GM12872 (cell line): ENCODE data around the gene TAB2.

ENCODE experiments used
- TF ChIP-seq, protein P1 (sequence below): IDR thresholded peaks from 3 replicates; pipeline ENCODE4 v1.5.1; 2011; ENCODE audit warnings: low read depth, mild to moderate bottlenecking, low read length, moderate library complexity; ENCODE audit not compliant: insufficient read depth

The TAB2 gene

DNA sequence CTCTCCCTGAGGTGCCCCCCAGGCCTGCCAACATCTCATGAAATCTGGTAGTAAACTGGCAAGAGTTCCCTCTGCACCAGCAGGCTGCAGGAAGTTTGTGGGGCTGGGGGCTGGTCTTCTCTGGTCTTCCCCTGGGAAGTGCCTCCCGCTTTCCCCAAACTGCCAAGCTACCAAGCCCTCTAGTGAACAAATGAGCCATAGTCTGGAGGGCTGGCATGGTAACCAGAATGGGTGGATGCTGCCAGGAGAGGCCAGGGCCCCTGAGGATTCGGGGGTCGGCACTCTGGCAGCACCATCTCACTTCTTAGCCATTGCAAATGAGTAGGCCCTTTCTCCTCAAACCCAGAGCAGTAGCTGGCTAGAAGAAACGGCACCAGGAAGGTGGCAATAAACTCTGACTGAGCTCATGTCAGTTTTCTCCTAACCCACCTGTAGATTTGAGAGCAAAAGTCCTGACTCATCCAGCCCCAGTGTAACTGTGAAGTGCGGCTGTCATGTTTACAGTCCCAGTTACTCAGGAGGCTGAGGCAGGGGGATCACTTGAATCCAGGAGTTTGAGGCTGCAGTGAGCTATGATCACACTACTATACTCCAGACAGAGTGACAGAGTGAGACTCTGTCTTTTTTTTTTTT, 131.4 kb downstream of the TAB2 start:
- TF ChIP-seq, protein P1, sequence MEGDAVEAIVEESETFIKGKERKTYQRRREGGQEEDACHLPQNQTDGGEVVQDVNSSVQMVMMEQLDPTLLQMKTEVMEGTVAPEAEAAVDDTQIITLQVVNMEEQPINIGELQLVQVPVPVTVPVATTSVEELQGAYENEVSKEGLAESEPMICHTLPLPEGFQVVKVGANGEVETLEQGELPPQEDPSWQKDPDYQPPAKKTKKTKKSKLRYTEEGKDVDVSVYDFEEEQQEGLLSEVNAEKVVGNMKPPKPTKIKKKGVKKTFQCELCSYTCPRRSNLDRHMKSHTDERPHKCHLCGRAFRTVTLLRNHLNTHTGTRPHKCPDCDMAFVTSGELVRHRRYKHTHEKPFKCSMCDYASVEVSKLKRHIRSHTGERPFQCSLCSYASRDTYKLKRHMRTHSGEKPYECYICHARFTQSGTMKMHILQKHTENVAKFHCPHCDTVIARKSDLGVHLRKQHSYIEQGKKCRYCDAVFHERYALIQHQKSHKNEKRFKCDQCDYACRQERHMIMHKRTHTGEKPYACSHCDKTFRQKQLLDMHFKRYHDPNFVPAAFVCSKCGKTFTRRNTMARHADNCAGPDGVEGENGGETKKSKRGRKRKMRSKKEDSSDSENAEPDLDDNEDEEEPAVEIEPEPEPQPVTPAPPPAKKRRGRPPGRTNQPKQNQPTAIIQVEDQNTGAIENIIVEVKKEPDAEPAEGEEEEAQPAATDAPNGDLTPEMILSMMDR = no peak

DNA sequence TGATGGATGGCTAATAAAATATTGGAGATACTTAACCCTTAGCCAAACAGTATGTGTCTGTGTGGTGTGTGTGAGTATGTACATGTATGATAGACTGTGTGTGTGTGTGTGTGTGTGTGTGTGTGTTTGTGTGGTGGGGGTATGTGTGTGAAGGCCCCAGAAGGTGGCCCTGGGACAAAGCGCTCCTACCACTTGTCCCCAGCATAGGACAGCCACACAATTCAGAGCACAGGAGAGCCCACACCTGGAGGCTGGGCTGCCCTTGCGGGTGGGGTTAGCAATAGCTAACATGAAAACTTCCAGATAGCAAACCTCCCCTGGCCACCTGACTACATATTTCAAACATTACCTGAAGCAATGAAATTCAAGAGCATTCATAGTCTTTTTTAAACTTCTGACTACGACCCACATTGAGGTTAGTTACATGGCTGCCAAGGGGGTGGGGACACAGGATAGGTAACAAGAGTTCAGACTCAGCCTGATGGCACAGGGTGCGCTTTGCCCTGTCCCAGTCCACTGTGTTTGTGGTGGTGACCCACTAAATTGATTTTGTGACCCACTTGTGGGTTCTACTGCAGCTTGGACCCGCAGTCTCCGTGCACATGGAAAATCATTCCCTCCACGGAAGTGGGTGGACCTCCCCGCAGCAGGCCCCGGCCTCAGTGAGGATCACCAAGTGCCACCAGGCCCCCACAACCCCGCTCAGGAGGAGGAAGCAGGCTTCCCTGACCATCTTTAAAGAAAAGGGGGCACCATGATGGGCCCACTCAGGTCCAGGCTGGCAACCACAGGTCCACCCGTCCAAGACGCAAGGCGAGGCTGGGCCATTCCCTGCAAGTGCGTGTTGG, 132.5 kb downstream of the TAB2 start:
- TF ChIP-seq, protein P1 = no peak

DNA sequence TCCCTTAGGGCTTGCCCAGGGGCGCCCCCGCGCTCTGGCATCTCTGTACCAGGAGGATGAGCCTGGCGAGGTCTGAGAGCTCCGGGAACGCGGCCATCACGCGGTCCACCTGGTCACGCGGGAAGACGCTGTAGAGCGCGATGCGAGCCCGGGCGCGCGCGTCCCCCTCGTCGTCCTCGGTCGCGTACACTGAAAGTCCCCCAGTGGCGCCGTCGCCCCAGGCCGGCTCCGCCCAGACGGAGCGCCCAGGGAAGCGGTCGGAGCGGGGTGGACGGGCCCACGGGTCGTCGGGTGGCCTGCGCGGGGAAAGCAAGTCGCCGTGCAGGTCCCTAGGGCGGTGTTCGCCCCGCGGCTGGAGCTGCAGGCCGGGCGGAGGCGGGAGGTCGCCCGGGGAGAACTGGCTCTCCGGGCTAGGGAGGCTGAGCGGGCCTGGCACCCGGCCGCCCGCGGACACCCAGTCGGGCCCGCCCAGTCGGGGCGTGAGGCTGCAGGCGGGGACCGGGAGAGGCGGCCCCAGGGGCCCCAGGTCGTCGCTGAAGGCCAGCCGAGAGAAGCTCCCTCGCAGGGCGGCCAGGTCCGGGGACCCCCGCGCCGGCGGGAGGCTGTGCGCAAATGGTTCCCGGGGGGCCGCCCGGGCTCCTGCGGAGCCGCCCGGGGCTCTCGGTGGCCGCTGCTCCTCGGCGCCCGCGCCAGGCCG, 133.3 kb downstream of the TAB2 start:
- TF ChIP-seq, protein P1 = no peak

DNA sequence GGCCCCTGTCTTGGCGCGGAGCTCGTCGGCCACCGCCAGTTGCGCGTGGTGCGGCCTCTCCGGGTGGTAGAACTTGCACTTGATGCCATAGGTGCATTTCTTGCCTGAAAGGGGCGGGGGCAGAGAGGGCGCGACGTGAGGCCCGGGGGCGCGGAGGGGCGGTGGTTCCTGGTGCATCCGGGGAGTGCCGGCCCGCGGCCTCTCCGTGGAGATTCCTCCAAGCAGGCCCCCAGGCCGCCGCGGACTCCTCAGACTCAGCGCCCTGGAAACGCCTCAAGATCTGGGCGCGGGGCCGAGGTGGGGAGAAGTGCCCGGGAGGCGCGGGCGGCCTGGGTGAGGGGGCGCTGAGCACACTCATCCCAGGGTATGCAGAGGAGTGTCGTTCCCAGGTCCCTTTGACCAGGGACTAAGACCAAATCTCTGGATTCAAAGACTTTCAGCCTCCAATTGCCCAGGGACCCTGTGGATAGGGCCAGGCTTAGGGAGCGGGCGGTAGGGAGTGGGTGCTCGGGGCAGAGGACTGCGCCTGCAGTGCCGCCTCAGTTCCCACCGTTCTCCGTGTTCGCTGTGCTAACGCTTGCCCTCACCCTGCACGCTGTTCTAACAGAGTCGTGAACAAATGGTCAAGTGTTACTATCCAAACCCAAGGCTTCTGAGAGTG, 134.0 kb downstream of the TAB2 start:
- TF ChIP-seq, protein P1 = no peak

DNA sequence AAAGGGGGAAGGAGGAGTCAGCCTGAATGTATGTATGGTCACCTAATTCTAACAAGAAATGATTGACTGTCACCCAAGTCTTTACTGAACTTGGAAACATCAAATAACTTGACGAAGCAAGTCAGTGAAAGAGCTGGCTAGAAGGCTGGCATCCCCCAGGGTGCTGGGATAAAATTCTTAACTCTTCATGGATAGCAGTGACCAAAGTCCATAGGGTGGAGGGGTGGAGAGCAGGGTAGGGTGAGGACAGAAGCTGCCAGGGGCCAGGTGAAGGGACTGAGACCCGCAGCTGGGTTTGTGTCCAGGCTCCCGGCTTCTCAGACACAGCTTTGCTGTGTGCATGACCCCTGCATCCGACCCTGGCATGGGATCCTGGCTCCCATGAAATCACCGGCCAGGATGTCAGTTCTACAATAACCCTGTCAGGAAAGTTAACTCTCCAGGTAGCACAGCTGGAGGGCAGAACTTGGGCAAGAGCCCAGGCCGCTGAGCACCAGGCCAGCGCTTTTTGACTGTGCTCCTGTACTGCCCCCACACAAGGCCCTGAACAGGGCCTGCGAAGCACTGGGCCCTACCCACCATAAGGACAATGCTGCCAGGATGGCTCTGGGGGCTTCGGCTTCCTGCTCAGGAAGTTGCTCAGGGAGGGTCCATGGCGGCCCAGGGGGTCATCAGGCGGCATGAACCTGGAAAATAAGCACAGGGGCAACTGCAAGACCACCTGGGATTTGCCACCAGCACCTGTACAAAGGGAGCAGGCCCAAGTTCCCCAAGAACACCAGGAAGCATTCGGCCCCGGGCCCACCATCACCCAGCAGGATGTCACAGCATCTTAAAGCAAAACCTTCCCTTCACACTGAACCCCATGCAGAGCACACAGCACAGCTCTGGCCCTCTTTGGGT, 134.8 kb downstream of the TAB2 start:
- TF ChIP-seq, protein P1 = no peak

DNA sequence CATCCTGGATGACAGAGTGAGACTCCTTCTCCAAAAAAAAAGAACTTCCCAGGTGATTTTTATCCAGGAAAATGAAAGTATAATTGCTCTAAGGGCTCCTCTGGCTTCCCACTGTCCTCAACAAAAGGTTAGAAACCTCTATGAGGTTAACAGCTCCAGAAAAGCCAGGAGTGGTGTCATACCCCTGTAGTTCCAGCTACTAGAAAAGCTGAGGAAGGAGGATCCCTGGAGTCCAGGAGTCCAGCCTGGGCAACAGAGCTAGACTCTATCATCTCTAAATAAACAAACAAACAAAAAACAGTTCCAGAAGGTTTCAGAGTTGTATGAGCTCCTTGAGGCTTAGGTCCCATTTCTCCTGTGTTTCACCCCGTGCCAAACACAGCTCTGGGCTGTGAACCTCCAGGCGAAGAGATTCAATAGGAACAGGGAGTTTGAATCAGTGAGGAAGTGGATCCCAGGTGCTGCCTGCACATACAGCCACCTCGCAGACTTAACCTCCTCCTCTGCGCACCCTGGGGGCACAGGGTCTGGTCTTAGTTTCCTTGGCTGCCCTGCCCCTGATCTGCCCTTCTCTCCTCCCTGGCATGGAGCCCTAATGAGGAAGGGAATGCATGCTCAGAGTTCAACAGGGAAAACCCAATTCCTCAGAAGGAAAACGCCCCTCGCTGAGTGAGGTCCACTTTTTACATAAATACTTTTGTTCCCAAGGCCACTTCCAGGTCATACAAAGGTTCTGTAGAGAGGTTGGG, 136.3 kb downstream of the TAB2 start:
- TF ChIP-seq, protein P1 = no peak
